ENCODE measurements around the gene PGAP6. TPM values are rescaled to one million over a fixed set of nuclear protein-coding genes. Genes with fewer than 3 reads are reported as not detected.

PGAP6 gene
- total and polyA plus RNA-seq, 9 of the 15 experiments (the other 6 are each of a cell fraction or from before 2014, with no cell fraction given) = 0.45 to 50.2 (median 39.3) TPM

DNA sequence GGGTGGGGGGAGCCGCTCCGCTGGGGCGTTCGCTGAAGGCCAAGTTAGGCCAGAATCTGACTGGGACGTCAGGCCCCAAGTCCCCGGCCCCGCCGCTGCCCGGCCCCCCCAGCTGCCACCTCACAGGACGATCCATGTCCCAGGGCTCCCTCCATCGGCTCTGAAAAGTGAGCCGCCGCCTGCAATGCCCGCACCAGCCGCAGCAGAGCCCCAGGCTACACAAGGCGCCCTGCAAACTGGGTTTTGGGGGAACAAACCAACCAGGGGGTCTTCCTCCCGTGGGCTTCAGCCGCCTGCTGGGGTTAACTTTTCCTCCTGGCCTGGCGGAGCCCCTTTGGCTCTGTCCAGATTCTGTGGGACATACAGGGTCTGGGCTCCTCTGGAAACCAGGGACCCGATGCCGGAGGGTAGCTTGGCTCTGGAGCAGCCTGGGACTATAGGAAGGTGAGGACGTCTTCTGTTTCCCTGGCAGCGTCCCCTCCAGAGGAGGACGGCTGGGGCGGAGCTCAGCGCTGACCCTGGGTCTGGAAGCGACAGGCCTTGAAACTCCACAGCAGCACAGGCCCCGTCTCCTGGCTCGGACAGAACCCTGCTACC, 16.1 kb upstream of the PGAP6 start (continued):
- TF ChIP-seq MNT (conservative IDR thresholded peaks at IDR 0.05) = no peak
- no peak for TF ChIP-seq ZNF644 (tag; IDR thresholded peaks at IDR 0.05; ENCODE audit: low read depth)
- TF ChIP-seq U2AF1 (optimal IDR thresholded peaks at IDR 0.05; ENCODE audit: low read depth, low read length) = no peak
- TF ChIP-seq ZNF146 (CRISPR knock-in tag; IDR thresholded peaks at IDR 0.05; ENCODE audit: unreplicated experiment) = no peak
- no peak for TF ChIP-seq NCOA6 (IDR thresholded peaks at IDR 0.05)
- TF ChIP-seq, protein P1, sequence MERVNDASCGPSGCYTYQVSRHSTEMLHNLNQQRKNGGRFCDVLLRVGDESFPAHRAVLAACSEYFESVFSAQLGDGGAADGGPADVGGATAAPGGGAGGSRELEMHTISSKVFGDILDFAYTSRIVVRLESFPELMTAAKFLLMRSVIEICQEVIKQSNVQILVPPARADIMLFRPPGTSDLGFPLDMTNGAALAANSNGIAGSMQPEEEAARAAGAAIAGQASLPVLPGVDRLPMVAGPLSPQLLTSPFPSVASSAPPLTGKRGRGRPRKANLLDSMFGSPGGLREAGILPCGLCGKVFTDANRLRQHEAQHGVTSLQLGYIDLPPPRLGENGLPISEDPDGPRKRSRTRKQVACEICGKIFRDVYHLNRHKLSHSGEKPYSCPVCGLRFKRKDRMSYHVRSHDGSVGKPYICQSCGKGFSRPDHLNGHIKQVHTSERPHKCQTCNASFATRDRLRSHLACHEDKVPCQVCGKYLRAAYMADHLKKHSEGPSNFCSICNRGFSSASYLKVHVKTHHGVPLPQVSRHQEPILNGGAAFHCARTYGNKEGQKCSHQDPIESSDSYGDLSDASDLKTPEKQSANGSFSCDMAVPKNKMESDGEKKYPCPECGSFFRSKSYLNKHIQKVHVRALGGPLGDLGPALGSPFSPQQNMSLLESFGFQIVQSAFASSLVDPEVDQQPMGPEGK (CRISPR knock-in tag; IDR thresholded peaks at IDR 0.05; ENCODE audit: borderline replicate concordance) = no peak
- 0 out of 2 replicates have a peak, but pooled peaks have one; percentile 8 for TF ChIP-seq ZNF3 (CRISPR knock-in tag; IDR thresholded peaks at IDR 0.05)
- TF ChIP-seq TAF7 (tag; IDR thresholded peaks at IDR 0.05) = no peak
- 0 out of 2 replicates have a peak, but pooled peaks have one; percentile 19 for TF ChIP-seq ARID1B (IDR thresholded peaks at IDR 0.05)
- no peak for TF ChIP-seq ESRRA (IDR thresholded peaks at IDR 0.05; ENCODE audit: borderline replicate concordance, low read depth)
- TF ChIP-seq FOXP1 (CRISPR knock-in tag; IDR thresholded peaks at IDR 0.05) = no peak
- TF ChIP-seq, protein P2, sequence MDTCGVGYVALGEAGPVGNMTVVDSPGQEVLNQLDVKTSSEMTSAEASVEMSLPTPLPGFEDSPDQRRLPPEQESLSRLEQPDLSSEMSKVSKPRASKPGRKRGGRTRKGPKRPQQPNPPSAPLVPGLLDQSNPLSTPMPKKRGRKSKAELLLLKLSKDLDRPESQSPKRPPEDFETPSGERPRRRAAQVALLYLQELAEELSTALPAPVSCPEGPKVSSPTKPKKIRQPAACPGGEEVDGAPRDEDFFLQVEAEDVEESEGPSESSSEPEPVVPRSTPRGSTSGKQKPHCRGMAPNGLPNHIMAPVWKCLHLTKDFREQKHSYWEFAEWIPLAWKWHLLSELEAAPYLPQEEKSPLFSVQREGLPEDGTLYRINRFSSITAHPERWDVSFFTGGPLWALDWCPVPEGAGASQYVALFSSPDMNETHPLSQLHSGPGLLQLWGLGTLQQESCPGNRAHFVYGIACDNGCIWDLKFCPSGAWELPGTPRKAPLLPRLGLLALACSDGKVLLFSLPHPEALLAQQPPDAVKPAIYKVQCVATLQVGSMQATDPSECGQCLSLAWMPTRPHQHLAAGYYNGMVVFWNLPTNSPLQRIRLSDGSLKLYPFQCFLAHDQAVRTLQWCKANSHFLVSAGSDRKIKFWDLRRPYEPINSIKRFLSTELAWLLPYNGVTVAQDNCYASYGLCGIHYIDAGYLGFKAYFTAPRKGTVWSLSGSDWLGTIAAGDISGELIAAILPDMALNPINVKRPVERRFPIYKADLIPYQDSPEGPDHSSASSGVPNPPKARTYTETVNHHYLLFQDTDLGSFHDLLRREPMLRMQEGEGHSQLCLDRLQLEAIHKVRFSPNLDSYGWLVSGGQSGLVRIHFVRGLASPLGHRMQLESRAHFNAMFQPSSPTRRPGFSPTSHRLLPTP (IDR thresholded peaks at IDR 0.05; ENCODE audit: borderline replicate concordance, extremely low read depth, insufficient read length) = no peak
- TF ChIP-seq SMARCE1 (IDR thresholded peaks at IDR 0.05) = no peak
- TF ChIP-seq TEAD2 (tag; IDR thresholded peaks at IDR 0.05) = no peak
- no peak for TF ChIP-seq PRMT5 (CRISPR knock-in tag; IDR thresholded peaks at IDR 0.05)
- TF ChIP-seq POLR2B (IDR thresholded peaks at IDR 0.05; ENCODE audit: low read depth, partially characterized antibody) = no peak
- TF ChIP-seq GATAD2A (IDR thresholded peaks at IDR 0.05) = no peak
- no peak for TF ChIP-seq PTBP1 (IDR thresholded peaks at IDR 0.05; ENCODE audit: low read depth, low read length)
- TF ChIP-seq MYNN (IDR thresholded peaks at IDR 0.05) = 0 out of 2 replicates have a peak, but pooled peaks have one; percentile 40
- no peak for TF ChIP-seq MYNN (CRISPR knock-in tag; IDR thresholded peaks at IDR 0.05)

Measured in K562 (cell line).